Hepatocyte (in vitro differentiated cells): ENCODE data around the gene LRRC42.

Experiments
- EZH2 ChIP-seq: fragments of 200-600 bp; sonication (generic); IDR thresholded peaks from 2 replicates; pipeline ENCODE4 v1.6.1; 2016; ENCODE audit warnings: antibody characterized with exemption, mild to moderate bottlenecking, borderline replicate concordance
- TF ChIP-seq, protein P1 (sequence below): fragments of 200-600 bp; sonication (generic); IDR thresholded peaks from 2 replicates; pipeline ENCODE4 v1.5.1; 2016; ENCODE audit warnings: antibody characterized with exemption, mild to moderate bottlenecking; ENCODE audit not compliant: poor library complexity

DNA sequence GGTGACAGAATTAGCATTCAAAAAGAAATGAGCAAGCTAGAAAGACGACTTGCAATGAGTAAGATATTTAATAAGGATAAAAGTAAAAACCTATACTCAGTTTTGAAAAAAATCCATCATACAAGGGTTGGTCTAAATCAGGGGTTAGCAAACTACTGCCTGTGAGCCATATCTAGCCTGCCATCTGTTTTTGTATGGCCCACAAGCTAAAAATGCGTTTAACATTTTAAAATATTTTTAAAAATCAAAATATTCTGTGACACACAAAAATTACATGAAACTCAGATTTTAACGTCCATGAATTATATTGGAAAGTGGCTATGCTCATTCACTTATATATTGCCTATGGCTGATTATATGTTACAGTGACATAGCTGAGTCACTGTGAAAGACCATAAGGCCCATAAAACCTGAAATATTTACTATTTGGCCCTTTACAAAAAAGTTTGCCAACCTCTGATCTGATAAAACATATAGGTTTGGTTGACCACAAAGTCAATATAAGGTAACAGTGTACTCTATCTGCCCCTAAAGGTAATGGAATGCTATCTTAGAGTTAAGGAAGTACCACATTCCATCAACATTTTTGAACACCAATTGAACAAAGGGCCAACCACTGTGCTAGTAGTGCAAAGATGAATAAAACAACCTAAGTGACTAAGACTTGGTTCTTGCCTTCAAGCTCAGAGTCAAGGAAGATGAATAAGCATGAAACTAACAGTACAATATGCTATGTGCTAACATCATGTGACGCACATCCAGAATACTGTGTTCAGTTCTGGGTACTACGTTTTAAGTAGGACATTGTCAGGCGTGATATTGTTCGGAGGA, 3.8 kb upstream of the LRRC42 start:
- no peak for TF ChIP-seq EZH2
- TF ChIP-seq, protein P1, sequence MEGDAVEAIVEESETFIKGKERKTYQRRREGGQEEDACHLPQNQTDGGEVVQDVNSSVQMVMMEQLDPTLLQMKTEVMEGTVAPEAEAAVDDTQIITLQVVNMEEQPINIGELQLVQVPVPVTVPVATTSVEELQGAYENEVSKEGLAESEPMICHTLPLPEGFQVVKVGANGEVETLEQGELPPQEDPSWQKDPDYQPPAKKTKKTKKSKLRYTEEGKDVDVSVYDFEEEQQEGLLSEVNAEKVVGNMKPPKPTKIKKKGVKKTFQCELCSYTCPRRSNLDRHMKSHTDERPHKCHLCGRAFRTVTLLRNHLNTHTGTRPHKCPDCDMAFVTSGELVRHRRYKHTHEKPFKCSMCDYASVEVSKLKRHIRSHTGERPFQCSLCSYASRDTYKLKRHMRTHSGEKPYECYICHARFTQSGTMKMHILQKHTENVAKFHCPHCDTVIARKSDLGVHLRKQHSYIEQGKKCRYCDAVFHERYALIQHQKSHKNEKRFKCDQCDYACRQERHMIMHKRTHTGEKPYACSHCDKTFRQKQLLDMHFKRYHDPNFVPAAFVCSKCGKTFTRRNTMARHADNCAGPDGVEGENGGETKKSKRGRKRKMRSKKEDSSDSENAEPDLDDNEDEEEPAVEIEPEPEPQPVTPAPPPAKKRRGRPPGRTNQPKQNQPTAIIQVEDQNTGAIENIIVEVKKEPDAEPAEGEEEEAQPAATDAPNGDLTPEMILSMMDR = no peak
